ENCODE data around the gene WDR4. TPM values are rescaled to one million over a fixed set of nuclear protein-coding genes. Genes with fewer than 3 reads are reported as not detected.
A peak's percentile ranks its signal among the peaks of the same experiment; 100 is the strongest.
"Not testable (repeated sequence)": the region's sequence is repeated elsewhere in the genome, so short reads cannot be mapped to it uniquely, and the experiment has no call there.

Gene WDR4
- total RNA-seq, 3 donors from 2014 or later: 16.1 to 16.7 (median 16.5) TPM

DNA sequence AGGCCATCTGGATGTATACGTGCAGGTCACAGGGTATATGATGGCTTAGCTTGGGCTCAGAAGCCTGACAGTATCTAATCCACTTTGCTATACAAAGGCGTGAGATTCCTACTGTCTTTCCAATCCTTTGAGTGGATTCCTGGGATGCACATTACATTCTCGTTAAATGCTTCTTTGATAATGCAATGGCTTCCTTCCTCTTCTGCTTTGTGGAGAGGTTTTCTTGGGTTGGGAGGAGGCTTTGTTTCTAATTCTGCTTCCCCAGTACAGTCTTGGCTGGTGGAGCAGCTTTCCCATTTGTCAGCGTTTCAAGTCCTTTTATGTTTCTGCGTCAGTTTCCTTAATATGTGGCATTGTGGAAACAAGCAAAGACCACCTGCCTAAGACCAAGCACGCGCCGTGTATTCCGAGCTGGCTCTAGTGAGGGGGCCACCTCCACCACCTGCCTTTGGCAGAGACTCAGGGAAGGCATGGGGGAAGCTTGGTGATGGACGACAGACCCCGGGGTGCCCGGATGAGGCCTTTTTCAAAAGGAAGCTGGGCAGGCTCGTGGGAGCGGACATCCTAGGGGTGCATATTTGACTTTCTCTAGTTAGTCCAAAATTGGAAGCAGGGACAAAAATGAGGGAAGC, 72.7 kb downstream of the WDR4 start:
- DNase-seq (no peak), ATAC-seq (no peak)
- no peak overlapping the region for H3K4me3 ChIP-seq
- TF ChIP-seq, protein P1, sequence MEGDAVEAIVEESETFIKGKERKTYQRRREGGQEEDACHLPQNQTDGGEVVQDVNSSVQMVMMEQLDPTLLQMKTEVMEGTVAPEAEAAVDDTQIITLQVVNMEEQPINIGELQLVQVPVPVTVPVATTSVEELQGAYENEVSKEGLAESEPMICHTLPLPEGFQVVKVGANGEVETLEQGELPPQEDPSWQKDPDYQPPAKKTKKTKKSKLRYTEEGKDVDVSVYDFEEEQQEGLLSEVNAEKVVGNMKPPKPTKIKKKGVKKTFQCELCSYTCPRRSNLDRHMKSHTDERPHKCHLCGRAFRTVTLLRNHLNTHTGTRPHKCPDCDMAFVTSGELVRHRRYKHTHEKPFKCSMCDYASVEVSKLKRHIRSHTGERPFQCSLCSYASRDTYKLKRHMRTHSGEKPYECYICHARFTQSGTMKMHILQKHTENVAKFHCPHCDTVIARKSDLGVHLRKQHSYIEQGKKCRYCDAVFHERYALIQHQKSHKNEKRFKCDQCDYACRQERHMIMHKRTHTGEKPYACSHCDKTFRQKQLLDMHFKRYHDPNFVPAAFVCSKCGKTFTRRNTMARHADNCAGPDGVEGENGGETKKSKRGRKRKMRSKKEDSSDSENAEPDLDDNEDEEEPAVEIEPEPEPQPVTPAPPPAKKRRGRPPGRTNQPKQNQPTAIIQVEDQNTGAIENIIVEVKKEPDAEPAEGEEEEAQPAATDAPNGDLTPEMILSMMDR (IDR thresholded peaks at IDR 0.05): no peak
- no peaks in the 10 kb centered on the region for H3K36me3 ChIP-seq (ENCODE audit: low read depth)
- no peaks in the 10 kb centered on the region for H3K4me1 ChIP-seq (ENCODE audit: low read depth)
- no peaks in the 10 kb centered on the region for H3K9me3 ChIP-seq
- intact Hi-C loops (cut with DNase I, micrococcal nuclease): no loop called here

GRCh38 chr21:42801616-42802015, 77.7 kb downstream of the WDR4 start:
- H3K9me3 ChIP-seq; H3K4me3 ChIP-seq; H3K36me3 ChIP-seq (ENCODE audit: low read depth); ATAC-seq; H3K4me1 ChIP-seq (ENCODE audit: low read depth); intact Hi-C loops (cut with DNase I, micrococcal nuclease); DNase-seq: not testable (repeated sequence)

GRCh38 chr21:42799948-42800347, 79.4 kb downstream of the WDR4 start:
- TF ChIP-seq, protein P1 (IDR thresholded peaks at IDR 0.05): no peak
- DNase-seq: no peak

GRCh38 chr21:42799516-42799915, 79.8 kb downstream of the WDR4 start:
- H3K4me3 ChIP-seq: no peak overlapping the region
- H3K9me3 ChIP-seq: no peaks in the 10 kb centered on the region
- intact Hi-C loops (cut with DNase I, micrococcal nuclease): no loop called here
- TF ChIP-seq, protein P1 (IDR thresholded peaks at IDR 0.05): no peak
- DNase-seq (no peak), ATAC-seq (peak; percentile 79)
- H3K4me1 ChIP-seq (ENCODE audit: low read depth): no peaks in the 10 kb centered on the region
- H3K36me3 ChIP-seq (ENCODE audit: low read depth): no peaks in the 10 kb centered on the region

More at GRCh38 chr21:42799948-42800347, 79.4 kb downstream of the WDR4 start:
- Histone ChIP-seq H3K9me3 (no peaks in the 10 kb centered on the region), H3K36me3 (ENCODE audit: low read depth) (no peaks in the 10 kb centered on the region), H3K4me1 (ENCODE audit: low read depth) (no peaks in the 10 kb centered on the region), H3K4me3 (no peak overlapping the region)
- intact Hi-C loops (cut with DNase I, micrococcal nuclease): no loop called here
- peak; percentile 55 for ATAC-seq

Other genes starting within 250 kb of the WDR4 start
- 100 to 1,000 TPM in 2 of 3 donors, 10 to 100 TPM in 1; 98.4 to 200 (median 167) TPM for gene PDE9A, start 225.9 kb downstream of the WDR4 start, total RNA-seq
- gene NDUFV3, start 13.8 kb upstream of the WDR4 start, total RNA-seq: 10 to 100 TPM; 36.9 to 54.4 (median 38.5) TPM
- gene ERVH48-1, start 46.1 kb upstream of the WDR4 start, total RNA-seq: not detected
- gene PKNOX1, start 95.0 kb upstream of the WDR4 start, total RNA-seq: 10 to 100 TPM; 14.3 to 26.1 (median 16.3) TPM
- 1 to 10 TPM; 4.5 to 5.8 (median 4.6) TPM for gene CBS, start 196.3 kb upstream of the WDR4 start, total RNA-seq
- 10 to 100 TPM; 10.8 to 38.5 (median 36.4) TPM for gene U2AF1, start 228.0 kb upstream of the WDR4 start, total RNA-seq